HEK293 (cell line): ENCODE data around the gene LOXL1.

Experiments
- BCL11B ChIP-seq: fragments of 450-650 bp; formaldehyde crosslinking; IDR thresholded peaks from 2 replicates; pipeline ENCODE4 v1.5.1; 2016; ENCODE audit warnings: low read depth, missing biosample characterization, missing genetic modification characterization
- IKZF3 ChIP-seq: fragments of 450-650 bp; IDR thresholded peaks from 2 replicates; pipeline ENCODE4 v1.5.0; 2018; ENCODE audit warnings: missing biosample characterization, mild to moderate bottlenecking, missing genetic modification characterization, moderate library complexity
- KLF1 ChIP-seq: fragments of 450-650 bp; formaldehyde crosslinking; IDR thresholded peaks from 2 replicates; pipeline ENCODE4 v1.5.1; 2016; ENCODE audit warnings: missing biosample characterization, missing genetic modification characterization
- OSR2 ChIP-seq: fragments of 450-650 bp; formaldehyde crosslinking; IDR thresholded peaks from 2 replicates; pipeline ENCODE4 v1.5.1; 2016; ENCODE audit warnings: missing biosample characterization, missing genetic modification characterization
- ZBTB20 ChIP-seq: fragments of 450-650 bp; formaldehyde crosslinking; IDR thresholded peaks from 2 replicates; pipeline ENCODE4 v1.5.1; 2016; ENCODE audit warnings: missing biosample characterization, missing genetic modification characterization
- ZBTB8A ChIP-seq: fragments of 450-650 bp; formaldehyde crosslinking; IDR thresholded peaks from 2 replicates; pipeline ENCODE4 v1.5.1; 2016; ENCODE audit warnings: missing biosample characterization, missing genetic modification characterization
- ZEB2 ChIP-seq: fragments of 450-650 bp; formaldehyde crosslinking; IDR thresholded peaks from 2 replicates; pipeline ENCODE4 v1.5.1; 2016; ENCODE audit warnings: missing biosample characterization, missing genetic modification characterization
- ZIC2 ChIP-seq: fragments of 450-650 bp; formaldehyde crosslinking; IDR thresholded peaks from 2 replicates; pipeline ENCODE4 v1.5.1; 2016; ENCODE audit warnings: missing biosample characterization, missing genetic modification characterization
- ZNF211 ChIP-seq: fragments of 450-650 bp; formaldehyde crosslinking; IDR thresholded peaks from 2 replicates; pipeline ENCODE4 v1.5.1; 2016; ENCODE audit warnings: low read depth, missing biosample characterization, missing genetic modification characterization
- ZNF223 ChIP-seq: fragments of 450-650 bp; formaldehyde crosslinking; IDR thresholded peaks from 2 replicates; pipeline ENCODE4 v1.5.1; 2016; ENCODE audit warnings: missing biosample characterization, missing genetic modification characterization
- ZNF48 ChIP-seq: fragments of 450-650 bp; formaldehyde crosslinking; IDR thresholded peaks from 2 replicates; pipeline ENCODE4 v1.5.1; 2016; ENCODE audit warnings: missing biosample characterization, missing genetic modification characterization
- ZNF596 ChIP-seq: fragments of 450-650 bp; IDR thresholded peaks from 2 replicates; pipeline ENCODE4 v1.5.0; 2018; ENCODE audit warnings: missing biosample characterization, mild to moderate bottlenecking, missing genetic modification characterization, moderate library complexity
- ZNF629 ChIP-seq: fragments of 450-650 bp; formaldehyde crosslinking; IDR thresholded peaks from 2 replicates; pipeline ENCODE4 v1.5.1; 2017; ENCODE audit warnings: missing biosample characterization, missing genetic modification characterization
- ZSCAN30 ChIP-seq: fragments of 450-650 bp; IDR thresholded peaks from 2 replicates; pipeline ENCODE4 v1.5.1; 2018; ENCODE audit warnings: missing biosample characterization, mild to moderate bottlenecking, missing genetic modification characterization, moderate library complexity
- TF ChIP-seq, protein P1 (sequence below): fragments of 450-650 bp; formaldehyde crosslinking; conservative IDR thresholded peaks from 2 replicates; pipeline ENCODE4 v1.5.1; 2016; ENCODE audit warnings: low read depth, missing biosample characterization, missing genetic modification characterization
- TF ChIP-seq, protein P2 (sequence below): fragments of 450-650 bp; IDR thresholded peaks from 2 replicates; pipeline ENCODE4 v1.5.1; 2018; ENCODE audit warnings: missing biosample characterization, missing genetic modification characterization
- TF ChIP-seq, protein P3 (sequence below): fragments of 450-650 bp; formaldehyde crosslinking; conservative IDR thresholded peaks from 2 replicates; pipeline ENCODE4 v1.5.1; 2016; ENCODE audit warnings: low read depth, missing biosample characterization, missing genetic modification characterization
- TF ChIP-seq, protein P4 (sequence below): fragments of 450-650 bp; formaldehyde crosslinking; IDR thresholded peaks from 2 replicates; pipeline ENCODE4 v1.5.1; 2016; ENCODE audit warnings: missing biosample characterization, missing genetic modification characterization
- TF ChIP-seq, protein P5 (sequence below): fragments of 450-650 bp; formaldehyde crosslinking; IDR thresholded peaks from 2 replicates; pipeline ENCODE4 v1.5.1; 2016; ENCODE audit warnings: missing biosample characterization, missing genetic modification characterization, low read depth
- TF ChIP-seq, protein P6 (sequence below): fragments of 450-650 bp; IDR thresholded peaks from 2 replicates; pipeline ENCODE4 v1.5.1; 2018; ENCODE audit warnings: missing biosample characterization, mild to moderate bottlenecking, missing genetic modification characterization

The LOXL1 gene

DNA sequence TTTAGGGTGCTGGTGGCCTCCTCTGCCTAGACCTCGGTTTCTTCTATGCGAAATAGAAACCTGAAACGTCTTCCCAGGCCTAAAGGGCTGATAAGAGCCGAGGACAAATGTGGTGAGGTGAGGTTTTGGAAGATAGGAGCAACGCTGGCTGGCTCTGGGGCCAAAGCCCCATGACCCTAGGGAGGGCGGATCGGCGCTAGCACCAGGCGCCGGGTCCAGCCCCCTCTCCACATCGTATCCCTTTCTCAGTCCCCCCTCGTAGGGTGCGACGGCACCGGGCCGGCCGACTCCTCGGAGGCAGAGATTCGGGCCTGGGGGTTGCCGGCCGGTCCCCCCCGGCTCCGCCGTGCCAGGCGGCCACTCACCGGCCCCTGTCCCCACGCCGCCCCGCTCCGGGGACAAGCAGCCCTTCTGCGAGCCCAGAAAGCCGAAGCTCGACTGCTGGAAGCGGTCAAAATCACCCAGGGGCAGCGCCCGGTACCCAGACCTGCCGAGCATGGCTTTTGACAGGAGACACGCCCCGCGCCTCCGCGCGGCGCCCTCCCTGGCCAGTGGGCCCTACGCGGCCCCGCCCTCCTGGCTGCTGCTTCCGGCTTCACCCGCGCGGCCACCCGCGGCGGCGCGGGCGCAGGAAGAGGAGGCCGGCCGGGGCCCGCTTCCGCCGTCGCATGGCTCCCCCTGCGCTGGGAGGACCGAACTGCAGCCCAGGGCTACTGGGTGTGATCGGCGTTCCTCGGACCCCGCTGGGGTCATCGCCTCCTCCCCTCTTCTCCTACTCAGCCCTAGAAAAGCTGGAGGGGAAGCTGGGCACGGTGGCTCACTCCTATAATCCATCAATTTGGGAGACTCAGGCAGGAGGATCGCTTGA, 65.7 kb downstream of the LOXL1 start, which contains the start of gene STOML1 (continued):
- TF ChIP-seq, protein P1, sequence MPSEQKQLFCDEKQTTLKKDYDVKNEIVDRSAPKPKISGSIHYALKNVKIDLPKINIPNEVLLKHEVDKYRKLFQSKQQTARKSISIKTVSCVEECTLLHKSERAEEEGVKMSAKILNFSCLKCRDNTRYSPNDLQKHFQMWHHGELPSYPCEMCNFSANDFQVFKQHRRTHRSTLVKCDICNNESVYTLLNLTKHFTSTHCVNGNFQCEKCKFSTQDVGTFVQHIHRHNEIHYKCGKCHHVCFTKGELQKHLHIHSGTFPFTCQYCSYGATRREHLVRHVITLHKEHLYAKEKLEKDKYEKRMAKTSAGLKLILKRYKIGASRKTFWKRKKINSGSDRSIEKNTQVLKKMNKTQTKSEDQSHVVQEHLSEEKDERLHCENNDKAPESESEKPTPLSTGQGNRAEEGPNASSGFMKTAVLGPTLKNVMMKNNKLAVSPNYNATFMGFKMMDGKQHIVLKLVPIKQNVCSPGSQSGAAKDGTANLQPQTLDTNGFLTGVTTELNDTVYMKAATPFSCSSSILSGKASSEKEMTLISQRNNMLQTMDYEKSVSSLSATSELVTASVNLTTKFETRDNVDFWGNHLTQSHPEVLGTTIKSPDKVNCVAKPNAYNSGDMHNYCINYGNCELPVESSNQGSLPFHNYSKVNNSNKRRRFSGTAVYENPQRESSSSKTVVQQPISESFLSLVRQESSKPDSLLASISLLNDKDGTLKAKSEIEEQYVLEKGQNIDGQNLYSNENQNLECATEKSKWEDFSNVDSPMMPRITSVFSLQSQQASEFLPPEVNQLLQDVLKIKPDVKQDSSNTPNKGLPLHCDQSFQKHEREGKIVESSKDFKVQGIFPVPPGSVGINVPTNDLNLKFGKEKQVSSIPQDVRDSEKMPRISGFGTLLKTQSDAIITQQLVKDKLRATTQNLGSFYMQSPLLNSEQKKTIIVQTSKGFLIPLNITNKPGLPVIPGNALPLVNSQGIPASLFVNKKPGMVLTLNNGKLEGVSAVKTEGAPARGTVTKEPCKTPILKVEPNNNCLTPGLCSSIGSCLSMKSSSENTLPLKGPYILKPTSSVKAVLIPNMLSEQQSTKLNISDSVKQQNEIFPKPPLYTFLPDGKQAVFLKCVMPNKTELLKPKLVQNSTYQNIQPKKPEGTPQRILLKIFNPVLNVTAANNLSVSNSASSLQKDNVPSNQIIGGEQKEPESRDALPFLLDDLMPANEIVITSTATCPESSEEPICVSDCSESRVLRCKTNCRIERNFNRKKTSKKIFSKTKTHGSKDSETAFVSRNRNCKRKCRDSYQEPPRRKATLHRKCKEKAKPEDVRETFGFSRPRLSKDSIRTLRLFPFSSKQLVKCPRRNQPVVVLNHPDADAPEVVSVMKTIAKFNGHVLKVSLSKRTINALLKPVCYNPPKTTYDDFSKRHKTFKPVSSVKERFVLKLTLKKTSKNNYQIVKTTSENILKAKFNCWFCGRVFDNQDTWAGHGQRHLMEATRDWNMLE: peak; percentile 65
- no peak for TF ChIP-seq ZNF211 (tag by site-specific recombination)
- TF ChIP-seq ZEB2 (tag by site-specific recombination): peak; percentile 31; the same call in 1 of the 2 replicates
- TF ChIP-seq ZSCAN30 (tag by site-specific recombination): peak; percentile 96
- TF ChIP-seq OSR2: no peak
- TF ChIP-seq, protein P2, sequence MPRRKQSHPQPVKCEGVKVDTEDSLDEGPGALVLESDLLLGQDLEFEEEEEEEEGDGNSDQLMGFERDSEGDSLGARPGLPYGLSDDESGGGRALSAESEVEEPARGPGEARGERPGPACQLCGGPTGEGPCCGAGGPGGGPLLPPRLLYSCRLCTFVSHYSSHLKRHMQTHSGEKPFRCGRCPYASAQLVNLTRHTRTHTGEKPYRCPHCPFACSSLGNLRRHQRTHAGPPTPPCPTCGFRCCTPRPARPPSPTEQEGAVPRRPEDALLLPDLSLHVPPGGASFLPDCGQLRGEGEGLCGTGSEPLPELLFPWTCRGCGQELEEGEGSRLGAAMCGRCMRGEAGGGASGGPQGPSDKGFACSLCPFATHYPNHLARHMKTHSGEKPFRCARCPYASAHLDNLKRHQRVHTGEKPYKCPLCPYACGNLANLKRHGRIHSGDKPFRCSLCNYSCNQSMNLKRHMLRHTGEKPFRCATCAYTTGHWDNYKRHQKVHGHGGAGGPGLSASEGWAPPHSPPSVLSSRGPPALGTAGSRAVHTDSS (tag by site-specific recombination): peak; percentile 82; the same call in 1 of the 2 replicates
- peak; percentile 78 for TF ChIP-seq IKZF3
- TF ChIP-seq KLF1 (tag by site-specific recombination): peak; percentile 46
- TF ChIP-seq, protein P3, sequence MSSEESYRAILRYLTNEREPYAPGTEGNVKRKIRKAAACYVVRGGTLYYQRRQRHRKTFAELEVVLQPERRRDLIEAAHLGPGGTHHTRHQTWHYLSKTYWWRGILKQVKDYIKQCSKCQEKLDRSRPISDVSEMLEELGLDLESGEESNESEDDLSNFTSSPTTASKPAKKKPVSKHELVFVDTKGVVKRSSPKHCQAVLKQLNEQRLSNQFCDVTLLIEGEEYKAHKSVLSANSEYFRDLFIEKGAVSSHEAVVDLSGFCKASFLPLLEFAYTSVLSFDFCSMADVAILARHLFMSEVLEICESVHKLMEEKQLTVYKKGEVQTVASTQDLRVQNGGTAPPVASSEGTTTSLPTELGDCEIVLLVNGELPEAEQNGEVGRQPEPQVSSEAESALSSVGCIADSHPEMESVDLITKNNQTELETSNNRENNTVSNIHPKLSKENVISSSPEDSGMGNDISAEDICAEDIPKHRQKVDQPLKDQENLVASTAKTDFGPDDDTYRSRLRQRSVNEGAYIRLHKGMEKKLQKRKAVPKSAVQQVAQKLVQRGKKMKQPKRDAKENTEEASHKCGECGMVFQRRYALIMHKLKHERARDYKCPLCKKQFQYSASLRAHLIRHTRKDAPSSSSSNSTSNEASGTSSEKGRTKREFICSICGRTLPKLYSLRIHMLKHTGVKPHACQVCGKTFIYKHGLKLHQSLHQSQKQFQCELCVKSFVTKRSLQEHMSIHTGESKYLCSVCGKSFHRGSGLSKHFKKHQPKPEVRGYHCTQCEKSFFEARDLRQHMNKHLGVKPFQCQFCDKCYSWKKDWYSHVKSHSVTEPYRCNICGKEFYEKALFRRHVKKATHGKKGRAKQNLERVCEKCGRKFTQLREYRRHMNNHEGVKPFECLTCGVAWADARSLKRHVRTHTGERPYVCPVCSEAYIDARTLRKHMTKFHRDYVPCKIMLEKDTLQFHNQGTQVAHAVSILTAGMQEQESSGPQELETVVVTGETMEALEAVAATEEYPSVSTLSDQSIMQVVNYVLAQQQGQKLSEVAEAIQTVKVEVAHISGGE: peak; percentile 88
- TF ChIP-seq ZIC2: peak; percentile 69
- TF ChIP-seq ZNF48: no peak
- TF ChIP-seq BCL11B (tag by site-specific recombination): peak; percentile 62; the same call in 1 of the 2 replicates
- peak; percentile 92 for TF ChIP-seq ZBTB8A
- peak; percentile 45; the same call in 1 of the 2 replicates for TF ChIP-seq ZNF596 (tag by site-specific recombination)
- TF ChIP-seq ZBTB20: peak; percentile 13; the same call in 1 of the 2 replicates
- peak; percentile 49; the same call in 1 of the 2 replicates for TF ChIP-seq ZNF223 (tag by site-specific recombination)
- TF ChIP-seq, protein P4, sequence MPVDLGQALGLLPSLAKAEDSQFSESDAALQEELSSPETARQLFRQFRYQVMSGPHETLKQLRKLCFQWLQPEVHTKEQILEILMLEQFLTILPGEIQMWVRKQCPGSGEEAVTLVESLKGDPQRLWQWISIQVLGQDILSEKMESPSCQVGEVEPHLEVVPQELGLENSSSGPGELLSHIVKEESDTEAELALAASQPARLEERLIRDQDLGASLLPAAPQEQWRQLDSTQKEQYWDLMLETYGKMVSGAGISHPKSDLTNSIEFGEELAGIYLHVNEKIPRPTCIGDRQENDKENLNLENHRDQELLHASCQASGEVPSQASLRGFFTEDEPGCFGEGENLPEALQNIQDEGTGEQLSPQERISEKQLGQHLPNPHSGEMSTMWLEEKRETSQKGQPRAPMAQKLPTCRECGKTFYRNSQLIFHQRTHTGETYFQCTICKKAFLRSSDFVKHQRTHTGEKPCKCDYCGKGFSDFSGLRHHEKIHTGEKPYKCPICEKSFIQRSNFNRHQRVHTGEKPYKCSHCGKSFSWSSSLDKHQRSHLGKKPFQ (tag by site-specific recombination): peak; percentile 87; the same call in 1 of the 2 replicates
- TF ChIP-seq, protein P5, sequence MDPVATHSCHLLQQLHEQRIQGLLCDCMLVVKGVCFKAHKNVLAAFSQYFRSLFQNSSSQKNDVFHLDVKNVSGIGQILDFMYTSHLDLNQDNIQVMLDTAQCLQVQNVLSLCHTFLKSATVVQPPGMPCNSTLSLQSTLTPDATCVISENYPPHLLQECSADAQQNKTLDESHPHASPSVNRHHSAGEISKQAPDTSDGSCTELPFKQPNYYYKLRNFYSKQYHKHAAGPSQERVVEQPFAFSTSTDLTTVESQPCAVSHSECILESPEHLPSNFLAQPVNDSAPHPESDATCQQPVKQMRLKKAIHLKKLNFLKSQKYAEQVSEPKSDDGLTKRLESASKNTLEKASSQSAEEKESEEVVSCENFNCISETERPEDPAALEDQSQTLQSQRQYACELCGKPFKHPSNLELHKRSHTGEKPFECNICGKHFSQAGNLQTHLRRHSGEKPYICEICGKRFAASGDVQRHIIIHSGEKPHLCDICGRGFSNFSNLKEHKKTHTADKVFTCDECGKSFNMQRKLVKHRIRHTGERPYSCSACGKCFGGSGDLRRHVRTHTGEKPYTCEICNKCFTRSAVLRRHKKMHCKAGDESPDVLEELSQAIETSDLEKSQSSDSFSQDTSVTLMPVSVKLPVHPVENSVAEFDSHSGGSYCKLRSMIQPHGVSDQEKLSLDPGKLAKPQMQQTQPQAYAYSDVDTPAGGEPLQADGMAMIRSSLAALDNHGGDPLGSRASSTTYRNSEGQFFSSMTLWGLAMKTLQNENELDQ (tag by site-specific recombination): no peak
- TF ChIP-seq ZNF629: peak; percentile 62
- TF ChIP-seq, protein P6, sequence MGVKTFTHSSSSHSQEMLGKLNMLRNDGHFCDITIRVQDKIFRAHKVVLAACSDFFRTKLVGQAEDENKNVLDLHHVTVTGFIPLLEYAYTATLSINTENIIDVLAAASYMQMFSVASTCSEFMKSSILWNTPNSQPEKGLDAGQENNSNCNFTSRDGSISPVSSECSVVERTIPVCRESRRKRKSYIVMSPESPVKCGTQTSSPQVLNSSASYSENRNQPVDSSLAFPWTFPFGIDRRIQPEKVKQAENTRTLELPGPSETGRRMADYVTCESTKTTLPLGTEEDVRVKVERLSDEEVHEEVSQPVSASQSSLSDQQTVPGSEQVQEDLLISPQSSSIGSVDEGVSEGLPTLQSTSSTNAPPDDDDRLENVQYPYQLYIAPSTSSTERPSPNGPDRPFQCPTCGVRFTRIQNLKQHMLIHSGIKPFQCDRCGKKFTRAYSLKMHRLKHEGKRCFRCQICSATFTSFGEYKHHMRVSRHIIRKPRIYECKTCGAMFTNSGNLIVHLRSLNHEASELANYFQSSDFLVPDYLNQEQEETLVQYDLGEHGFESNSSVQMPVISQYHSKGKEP: peak; percentile 93
